K562 (cell line): ENCODE data around the gene MYO1B. TPM values are rescaled to one million over a fixed set of nuclear protein-coding genes. Genes with fewer than 3 reads are reported as not detected.

ENCODE experiments used
- ATAC-seq: fragments of 200-7000 bp; cut with Tn5 transposase; 3 replicates; pipeline ENCODE4 v1.9.1; 2020; ENCODE audit warnings: moderate library complexity
- BruUV-seq: library from RNA; stranded (reverse); fragments of 400-500 nt; replicated peaks from 2 replicates; lab custom pipeline; 2021; lab: Mats Ljungman, UMichigan
- CTCF ChIA-PET: fragments of 300-600 bp; formaldehyde crosslinking; extraction: SDS; loops from one replicate; lab custom pipeline; 2021; ENCODE audit warnings: low intra/inter-chr PET ratio; lab: Yijun Ruan, JAX
- POLR2A ChIA-PET: fragments of 300-600, 350-650 bp; sonication (Branson Sonifier 250); formaldehyde crosslinking; extraction: SDS; loops from one replicate; lab custom pipeline; 2021; ENCODE audit warnings: antibody characterized with exemption, inconsistent platforms; lab: Yijun Ruan, JAX
- DNase-seq, 4 experiments: peaks; one replicate each; pipeline versions ENCODE4 v3.0.0 to v3.0.0-alpha.2; 2011 to 2018; ENCODE audit warnings: low spot score in 3 of 4, mixed read lengths in 3 of 4; ENCODE audit errors: extremely low read depth in 1 of 4
- FAIRE-seq: peaks from 2 replicates; lab custom pipeline; 2011; peaks lifted over from hg19 to GRCh38; lab: Jason Lieb, UNC
- H2AFZ ChIP-seq: 2 replicates; pipeline ENCODE4 v1.6.0; 2011; ENCODE audit warnings: low read depth, low read length, control low read depth, inconsistent platforms
- H3K27ac ChIP-seq: fragments of 200-600 bp; 3 replicates; pipeline ENCODE4 v1.8.0; 2011; ENCODE audit warnings: low read depth, mild to moderate bottlenecking, control low read depth, inconsistent platforms, low read length, moderate library complexity, mixed read lengths; ENCODE audit errors: extremely low read depth
- H3K27me3 ChIP-seq, 2 experiments: fragments of 300-600 bp in 1 of 2; 2 replicates in 1 of 2; 3 replicates in 1 of 2; pipeline versions ENCODE4 v1.6.0 to v1.8.0; 2011; ENCODE audit warnings: inconsistent platforms in 2 of 2, low read length in 2 of 2, mild to moderate bottlenecking in 1 of 2, mixed read lengths in 1 of 2, moderate library complexity in 1 of 2; ENCODE audit not compliant: control insufficient read depth in 2 of 2, insufficient read depth in 2 of 2
- H3K36me3 ChIP-seq: fragments of 300-600 bp; 3 replicates; pipeline ENCODE4 v1.8.0; 2011; ENCODE audit warnings: mild to moderate bottlenecking, low read length, inconsistent platforms; ENCODE audit not compliant: control insufficient read depth, insufficient read depth
- H3K4me1 ChIP-seq, 2 experiments: fragments of 200-600 bp in 1 of 2; replicated peaks in 1 of 2; 2 replicates in 1 of 2; 3 replicates in 1 of 2; pipeline versions ENCODE4 v1.5.1 to v1.8.0; 2011; ENCODE audit warnings: inconsistent platforms in 2 of 2, low read length in 2 of 2, mild to moderate bottlenecking in 1 of 2, mixed read lengths in 1 of 2, moderate library complexity in 1 of 2; ENCODE audit not compliant: control insufficient read depth in 2 of 2, insufficient read depth in 2 of 2
- H3K4me2 ChIP-seq: 2 replicates; pipeline ENCODE4 v1.6.1; 2011; ENCODE audit warnings: low read length, control low read depth, inconsistent platforms, mixed read lengths; ENCODE audit not compliant: insufficient read depth
- H3K4me3 ChIP-seq: fragments of 200-600 bp; sonication (generic), shearing (Covaris generic); 2 replicates; pipeline ENCODE4 v1.5.1; 2016; ENCODE audit warnings: control low read depth, inconsistent platforms
- H3K79me2 ChIP-seq: fragments of 200-600 bp; 3 replicates; pipeline ENCODE4 v1.8.0; 2011; ENCODE audit warnings: low read length, inconsistent platforms; ENCODE audit not compliant: control insufficient read depth, insufficient read depth
- H3K9ac ChIP-seq, 2 experiments: 2 replicates each; pipeline versions ENCODE4 v1.6.0 to v1.6.1; 2011; ENCODE audit warnings: low read depth in 2 of 2, low read length in 2 of 2, control low read depth in 1 of 2, inconsistent platforms in 1 of 2, mild to moderate bottlenecking in 1 of 2, mixed read lengths in 1 of 2; ENCODE audit not compliant: insufficient read depth in 1 of 2
- H3K9me1 ChIP-seq: one replicate; pipeline ENCODE4 v1.6.0; 2011; ENCODE audit warnings: inconsistent platforms, mild to moderate bottlenecking, low read length, moderate library complexity; ENCODE audit not compliant: control insufficient read depth, insufficient read depth
- H3K9me3 ChIP-seq: replicated peaks from 2 replicates; pipeline ENCODE4 v1.5.1; 2011; ENCODE audit warnings: low read depth, low read length, inconsistent platforms; ENCODE audit not compliant: control insufficient read depth, insufficient read depth
- H4K20me1 ChIP-seq: replicated peaks from 2 replicates; pipeline ENCODE4 v1.6.1; 2011; ENCODE audit warnings: low read length, inconsistent platforms, mixed read lengths; ENCODE audit not compliant: control insufficient read depth, insufficient read depth
- MAZ ChIP-seq, 2 experiments: fragments of 450-650 bp in 1 of 2; sonication (generic) in 1 of 2; formaldehyde crosslinking; IDR thresholded peaks in 1 of 2; conservative IDR thresholded peaks in 1 of 2; 2 replicates each; pipeline versions ENCODE4 v1.4.0 to v1.5.0; 2020; ENCODE audit warnings: mild to moderate bottlenecking in 1 of 2, missing genetic modification reagents in 1 of 2
- ZNF146 ChIP-seq: IDR thresholded peaks from one replicate; pipeline ENCODE4 v1.6.1; 2018; ENCODE audit warnings: missing compliant biosample characterization; ENCODE audit not compliant: unreplicated experiment
- ZNF695 ChIP-seq: fragments of 450-650 bp; formaldehyde crosslinking; IDR thresholded peaks from 2 replicates; pipeline ENCODE4 v1.4.0; 2020; ENCODE audit warnings: mild to moderate bottlenecking, moderate library complexity
- WGBS: fragments of 100-300 bp; shearing (Covaris generic); methylation state at CpG from one replicate; pipeline ENCODE4 v1.1.6; 2016; ENCODE audit warnings: low coverage, mixed read lengths; ENCODE audit not compliant: insufficient coverage; ENCODE audit errors: missing lambda C conversion rate; 5-methylcytosine and 5-hydroxymethylcytosine counted together
- in situ Hi-C: fragments of 300-500 bp; cut with MboI; formaldehyde crosslinking; loops from 4 replicates; pipeline ENCODE4 v1.15.0; 2018; ENCODE audit warnings: inconsistent platforms, mixed read lengths
- intact Hi-C: fragments of 100-400 bp; cut with micrococcal nuclease; formaldehyde crosslinking; loops from 2 replicates; pipeline ENCODE4 v1.14.2; 2022
- polyA plus RNA-seq, 8 experiments: library from polyadenylated mRNA; depleted of rRNA in 4 of 8; stranded (reverse) in 5 of 8; unstranded in 3 of 8; fragments of >200 nt; fragmentation: Nextera tagmentation in 2 of 8; fragmentation: Illumina TruSeq in 1 of 8; extraction: Ambion mirVana in 2 of 8; extraction: Trizol in 1 of 8; gene quantifications; 2 replicates each; pipeline versions ENCODE4 v1.2.1 to v1.2.3, GENCODE V29; 2011 to 2014; ENCODE audit warnings: inconsistent platforms in 1 of 8, missing spikeins in 1 of 8
- total RNA-seq, 7 experiments: library from RNA; depleted of rRNA in 6 of 7; stranded (reverse); fragments of >200 nt in 6 of 7; fragmentation: Illumina TruSeq in 2 of 7; extraction: Trizol in 2 of 7; gene quantifications; 2 replicates each; pipeline versions ENCODE4 v1.2.1 to v1.2.3, GENCODE V29; 2011 to 2021; ENCODE audit warnings: low replicate concordance in 1 of 7
- TF ChIP-seq, protein P1 (sequence below): fragments of 250-450 bp; sonication (Bioruptor Pico); IDR thresholded peaks from 2 replicates; pipeline ENCODE4 v1.4.0; 2020; ENCODE audit warnings: mild to moderate bottlenecking, moderate library complexity

The MYO1B gene
- total and polyA plus RNA-seq, 9 of the 15 experiments (the other 6 are each of a cell fraction or from before 2014, with no cell fraction given): 0.04 to 0.33 (median 0.20) TPM; not detected in 5

- Histone ChIP-seq H3K4me3 (no peak overlapping the region), H3K36me3 (no peaks in the 10 kb centered on the region)
- TF ChIP-seq MAZ (CRISPR knock-in tag; conservative IDR thresholded peaks at IDR 0.05 in 1 of 2, IDR thresholded peaks at IDR 0.05 in 1 of 2) (no peak), ZNF146 (CRISPR knock-in tag) (no peak), ZNF695 (CRISPR knock-in tag) (no peak)
- TF ChIP-seq, protein P1, sequence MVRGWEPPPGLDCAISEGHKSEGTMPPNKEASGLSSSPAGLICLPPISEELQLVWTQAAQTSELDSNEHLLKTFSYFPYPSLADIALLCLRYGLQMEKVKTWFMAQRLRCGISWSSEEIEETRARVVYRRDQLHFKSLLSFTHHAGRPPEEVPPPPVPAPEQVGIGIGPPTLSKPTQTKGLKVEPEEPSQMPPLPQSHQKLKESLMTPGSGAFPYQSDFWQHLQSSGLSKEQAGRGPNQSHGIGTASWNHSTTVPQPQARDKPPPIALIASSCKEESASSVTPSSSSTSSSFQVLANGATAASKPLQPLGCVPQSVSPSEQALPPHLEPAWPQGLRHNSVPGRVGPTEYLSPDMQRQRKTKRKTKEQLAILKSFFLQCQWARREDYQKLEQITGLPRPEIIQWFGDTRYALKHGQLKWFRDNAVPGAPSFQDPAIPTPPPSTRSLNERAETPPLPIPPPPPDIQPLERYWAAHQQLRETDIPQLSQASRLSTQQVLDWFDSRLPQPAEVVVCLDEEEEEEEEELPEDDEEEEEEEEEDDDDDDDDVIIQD (CRISPR knock-in tag): no peak
- TF ChIP-seq, all 486 proteins: peak for 0
- in situ Hi-C loops: no loop called here
- no peak overlapping the region for H2AFZ ChIP-seq
- intact Hi-C loops: no loop called here
- 0% methylated on average over 2 of the region's 7 CpGs for WGBS
- ChIA-PET POLR2A (no interaction called here), CTCF (no interaction called here)
- no peaks in the 10 kb centered on the region for H3K79me2 ChIP-seq
- H3K27me3 ChIP-seq: 0 out of 5 replicates have a peak, but pooled peaks cover 0 to 5% of the 10 kb centered on the region in 2 experiments
- no peak overlapping the region for H3K4me2 ChIP-seq
- no peaks in the 10 kb centered on the region for H3K4me1 ChIP-seq
- no TSS peak for BruUV-seq
- no peaks in the 10 kb centered on the region for H3K9me1 ChIP-seq
- no peak overlapping the region for H3K27ac ChIP-seq
- FAIRE-seq (no peak), DNase-seq (no peak), ATAC-seq (no peak)
- no peak overlapping the region for H3K9ac ChIP-seq
- H3K9me3 ChIP-seq: no peaks in the 10 kb centered on the region
- no peaks in the 10 kb centered on the region for H4K20me1 ChIP-seq
Observed at GRCh38 chr2:191417746-191418145, 172.5 kb downstream of the MYO1B start.
